22Rv1 (cell line): ENCODE measurements around the gene WSCD2.

Experiments
- H3K27ac ChIP-seq: fragments of 450-650 bp; 2 replicates; pipeline ENCODE4 v1.5.1; 2017
- ZFX ChIP-seq: fragments of 450-650 bp; IDR thresholded peaks from 2 replicates; pipeline ENCODE4 v1.6.1; 2017; ENCODE audit warnings: antibody characterized with exemption, borderline replicate concordance
- TF ChIP-seq, protein P1 (sequence below): fragments of 450-650 bp; IDR thresholded peaks from 2 replicates; pipeline ENCODE4 v1.5.1; 2017; ENCODE audit warnings: mild to moderate bottlenecking

WSCD2 gene

DNA sequence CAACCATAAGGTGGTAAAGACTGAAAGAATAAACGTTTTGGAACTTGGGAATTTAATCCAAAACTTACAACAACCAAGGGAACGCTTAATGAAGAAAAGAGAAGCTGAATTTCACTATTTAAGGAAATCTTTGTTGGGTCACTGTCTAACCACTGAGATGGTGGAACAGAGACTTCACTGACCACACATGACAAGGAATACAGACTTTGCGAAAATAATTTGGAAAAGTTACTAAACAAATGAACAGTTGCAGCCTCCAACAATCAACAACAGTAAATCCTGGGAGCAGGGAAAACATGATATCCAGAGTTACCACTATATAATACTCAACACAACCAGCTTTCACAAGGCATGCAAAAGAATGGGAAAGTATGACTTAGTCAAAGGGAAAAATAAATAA, 131.0 kb downstream of the WSCD2 start:
- no peak overlapping the region for H3K27ac ChIP-seq
- TF ChIP-seq ZFX = no peak
- TF ChIP-seq, protein P1, sequence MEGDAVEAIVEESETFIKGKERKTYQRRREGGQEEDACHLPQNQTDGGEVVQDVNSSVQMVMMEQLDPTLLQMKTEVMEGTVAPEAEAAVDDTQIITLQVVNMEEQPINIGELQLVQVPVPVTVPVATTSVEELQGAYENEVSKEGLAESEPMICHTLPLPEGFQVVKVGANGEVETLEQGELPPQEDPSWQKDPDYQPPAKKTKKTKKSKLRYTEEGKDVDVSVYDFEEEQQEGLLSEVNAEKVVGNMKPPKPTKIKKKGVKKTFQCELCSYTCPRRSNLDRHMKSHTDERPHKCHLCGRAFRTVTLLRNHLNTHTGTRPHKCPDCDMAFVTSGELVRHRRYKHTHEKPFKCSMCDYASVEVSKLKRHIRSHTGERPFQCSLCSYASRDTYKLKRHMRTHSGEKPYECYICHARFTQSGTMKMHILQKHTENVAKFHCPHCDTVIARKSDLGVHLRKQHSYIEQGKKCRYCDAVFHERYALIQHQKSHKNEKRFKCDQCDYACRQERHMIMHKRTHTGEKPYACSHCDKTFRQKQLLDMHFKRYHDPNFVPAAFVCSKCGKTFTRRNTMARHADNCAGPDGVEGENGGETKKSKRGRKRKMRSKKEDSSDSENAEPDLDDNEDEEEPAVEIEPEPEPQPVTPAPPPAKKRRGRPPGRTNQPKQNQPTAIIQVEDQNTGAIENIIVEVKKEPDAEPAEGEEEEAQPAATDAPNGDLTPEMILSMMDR = no peak

DNA sequence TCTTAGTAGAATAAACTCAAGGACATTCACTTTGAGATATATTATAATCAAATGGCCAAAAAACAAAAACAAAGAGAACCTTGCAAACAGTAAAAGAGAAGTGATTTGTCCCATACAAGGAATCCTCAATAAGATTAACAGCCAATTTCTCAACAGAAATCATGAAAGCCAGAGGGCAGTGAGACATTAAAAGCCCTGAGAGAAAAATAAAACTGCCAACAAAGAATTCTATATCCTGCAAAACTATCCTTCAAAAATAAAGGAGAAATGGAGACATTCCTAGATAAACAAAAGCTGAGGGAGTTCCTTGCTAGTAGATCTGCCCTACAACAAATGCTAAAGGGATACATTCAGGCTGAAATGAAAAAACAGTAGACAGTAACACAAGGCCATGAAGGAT, 131.9 kb downstream of the WSCD2 start:
- H3K27ac ChIP-seq = no peak overlapping the region

DNA sequence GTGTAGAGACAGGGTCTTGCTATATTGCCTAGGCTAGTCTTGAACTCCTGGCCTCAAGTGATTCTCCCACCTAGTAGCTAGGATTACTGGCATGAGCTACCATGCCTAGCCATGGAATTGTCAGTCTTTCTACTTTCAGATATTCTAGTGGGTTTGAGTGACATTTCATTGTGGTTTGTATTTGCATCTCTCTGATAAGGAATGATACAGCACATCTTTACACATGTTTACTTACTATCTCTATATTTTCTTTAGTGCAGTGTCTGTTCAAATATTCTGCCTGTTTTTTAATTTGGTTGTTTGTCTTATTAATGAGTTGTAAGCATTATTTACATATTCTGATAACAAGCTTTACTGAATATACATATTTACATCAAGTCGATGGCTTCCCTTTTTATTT, 136.4 kb downstream of the WSCD2 start:
- no peak overlapping the region for H3K27ac ChIP-seq
- TF ChIP-seq ZFX = no peak
- TF ChIP-seq, protein P1 = no peak

More for the DNA sequence above, 131.9 kb downstream of the WSCD2 start:
- no peak for TF ChIP-seq ZFX

DNA sequence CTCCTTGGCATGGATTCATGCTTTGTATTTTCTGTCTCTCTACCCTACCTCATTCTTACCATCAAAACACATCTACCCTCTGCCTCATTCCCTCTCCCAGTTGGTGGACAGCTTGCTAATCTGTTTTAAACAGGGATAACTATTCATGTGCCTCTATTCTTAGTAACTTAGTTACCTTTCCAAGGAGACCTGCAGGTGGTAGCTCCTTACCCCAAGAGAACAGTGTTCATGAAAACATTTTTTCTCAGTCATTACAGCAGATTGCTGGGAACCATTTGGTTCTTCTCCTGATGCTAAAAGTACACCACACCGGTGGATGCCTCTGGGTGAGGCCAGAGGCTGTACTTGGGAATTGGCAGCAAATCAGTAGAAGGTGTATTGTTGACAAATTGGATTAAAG, 137.0 kb downstream of the WSCD2 start:
- TF ChIP-seq ZFX = no peak
- TF ChIP-seq, protein P1 = no peak

DNA sequence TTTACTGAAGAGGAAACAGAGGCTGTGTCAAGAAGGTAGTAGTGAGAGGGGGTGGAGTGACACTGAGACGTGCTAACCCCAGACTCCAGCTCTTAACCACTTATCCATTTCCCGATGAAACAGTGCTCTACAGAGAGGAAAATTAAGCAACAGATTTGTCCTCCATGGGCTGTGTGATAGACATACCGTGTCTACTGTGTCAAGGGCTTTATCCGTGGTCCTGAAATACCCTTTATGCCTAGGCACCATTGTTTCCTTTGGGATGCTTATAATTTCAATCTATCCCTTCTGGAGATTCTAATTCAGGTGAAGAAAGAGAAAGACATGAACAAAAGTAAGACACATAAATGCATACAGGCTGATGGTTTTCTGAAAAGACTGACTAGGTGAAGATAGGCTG, 138.4 kb downstream of the WSCD2 start:
- no peak overlapping the region for H3K27ac ChIP-seq
- TF ChIP-seq ZFX = no peak
- TF ChIP-seq, protein P1 = no peak

More for the DNA sequence above, 137.0 kb downstream of the WSCD2 start:
- no peak overlapping the region for H3K27ac ChIP-seq

DNA sequence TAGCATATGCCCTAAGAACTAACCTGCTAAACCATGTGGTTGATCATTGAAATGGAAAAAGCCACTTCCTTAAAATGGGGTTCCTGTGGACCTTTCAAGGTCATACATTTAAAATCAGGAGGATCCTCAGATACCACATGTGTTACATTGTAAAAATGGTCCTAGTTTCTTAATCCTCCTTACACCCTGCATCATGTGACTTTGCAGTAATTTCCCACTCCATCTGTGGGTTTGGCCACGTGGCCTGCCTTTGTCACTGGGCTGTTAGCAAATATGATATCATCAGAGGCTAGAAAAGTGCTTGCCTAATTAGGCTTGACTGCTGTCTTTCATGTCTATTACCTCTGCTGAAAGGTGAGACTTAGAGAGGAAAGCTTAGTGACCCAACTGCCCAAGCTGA, 139.3 kb downstream of the WSCD2 start:
- TF ChIP-seq, protein P1 = no peak
- no peak overlapping the region for H3K27ac ChIP-seq

DNA sequence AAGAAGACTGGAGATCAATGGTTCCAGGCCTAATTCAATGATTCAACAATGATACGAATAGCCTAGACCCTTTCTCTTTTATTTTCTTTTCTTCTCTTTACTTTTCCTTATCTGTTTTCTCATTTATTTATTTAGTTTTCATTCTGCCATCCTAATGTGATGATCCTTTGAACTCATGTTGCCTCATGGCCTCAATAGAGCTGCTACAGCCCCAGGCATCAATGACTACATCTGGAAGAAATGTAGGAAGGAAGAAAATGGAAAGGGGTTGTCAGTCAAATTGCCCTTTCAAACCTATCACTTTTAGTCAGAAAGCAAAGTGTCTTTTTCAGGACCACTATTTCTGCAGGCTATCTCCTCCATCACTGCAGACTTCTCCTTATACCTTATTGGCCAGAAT, 140.1 kb downstream of the WSCD2 start:
- no peak overlapping the region for H3K27ac ChIP-seq
- no peak for TF ChIP-seq ZFX
- TF ChIP-seq, protein P1 = no peak
